ENCODE results near the gene PDLIM1.

- TF ChIP-seq CTCF (IDR thresholded peaks at IDR 0.05) (no peak), ZFX (IDR thresholded peaks at IDR 0.05; ENCODE audit: borderline replicate concordance) (no peak)
Observed at GRCh38 chr10:95303535-95303934, 12.7 kb upstream of the PDLIM1 start.
